ENCODE data around the gene SRSF2.
"Not testable (repeated sequence)": the region's sequence is repeated elsewhere in the genome, so short reads cannot be mapped to it uniquely, and the experiment has no call there.

The SRSF2 gene

DNA sequence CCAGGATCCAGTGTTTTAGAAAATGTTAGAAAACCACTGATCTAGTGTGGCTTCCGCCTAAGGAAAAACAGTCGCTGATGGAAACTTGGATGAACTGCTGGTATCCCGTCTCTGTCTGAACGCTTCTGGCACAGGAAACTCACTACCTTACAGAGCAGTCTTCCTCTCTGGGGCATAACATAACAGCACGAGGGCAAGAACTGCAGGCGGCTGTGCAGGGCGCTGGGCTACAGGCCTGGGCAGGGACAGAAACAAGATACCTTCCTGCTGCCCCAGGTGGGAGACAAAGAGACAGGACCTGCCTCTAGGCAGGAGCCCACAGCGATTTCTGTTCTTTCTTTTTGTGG is 36.9 kb downstream of the SRSF2 start:
- CTCF ChIA-PET = interaction anchor here (2.3 kb wide), 1 partner anchor 18 kb away, joined by 8 read pairs; no protein-coding TSS in a partner anchor
- DNase-seq (ENCODE audit: low read depth, low spot score) = no peak
- TF ChIP-seq, protein P1, sequence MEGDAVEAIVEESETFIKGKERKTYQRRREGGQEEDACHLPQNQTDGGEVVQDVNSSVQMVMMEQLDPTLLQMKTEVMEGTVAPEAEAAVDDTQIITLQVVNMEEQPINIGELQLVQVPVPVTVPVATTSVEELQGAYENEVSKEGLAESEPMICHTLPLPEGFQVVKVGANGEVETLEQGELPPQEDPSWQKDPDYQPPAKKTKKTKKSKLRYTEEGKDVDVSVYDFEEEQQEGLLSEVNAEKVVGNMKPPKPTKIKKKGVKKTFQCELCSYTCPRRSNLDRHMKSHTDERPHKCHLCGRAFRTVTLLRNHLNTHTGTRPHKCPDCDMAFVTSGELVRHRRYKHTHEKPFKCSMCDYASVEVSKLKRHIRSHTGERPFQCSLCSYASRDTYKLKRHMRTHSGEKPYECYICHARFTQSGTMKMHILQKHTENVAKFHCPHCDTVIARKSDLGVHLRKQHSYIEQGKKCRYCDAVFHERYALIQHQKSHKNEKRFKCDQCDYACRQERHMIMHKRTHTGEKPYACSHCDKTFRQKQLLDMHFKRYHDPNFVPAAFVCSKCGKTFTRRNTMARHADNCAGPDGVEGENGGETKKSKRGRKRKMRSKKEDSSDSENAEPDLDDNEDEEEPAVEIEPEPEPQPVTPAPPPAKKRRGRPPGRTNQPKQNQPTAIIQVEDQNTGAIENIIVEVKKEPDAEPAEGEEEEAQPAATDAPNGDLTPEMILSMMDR (IDR thresholded peaks at IDR 0.05; ENCODE audit: insufficient read depth, low read length, missing control alignments) = no peak
- H3K4me3 ChIP-seq (ENCODE audit: low read depth, low read length) = peak overlapping the region; percentile 12
- POLR2A ChIA-PET = interaction anchor here (1.9 kb wide), 1 partner anchor 9 kb away, joined by 8 read pairs; no protein-coding TSS in a partner anchor

DNA sequence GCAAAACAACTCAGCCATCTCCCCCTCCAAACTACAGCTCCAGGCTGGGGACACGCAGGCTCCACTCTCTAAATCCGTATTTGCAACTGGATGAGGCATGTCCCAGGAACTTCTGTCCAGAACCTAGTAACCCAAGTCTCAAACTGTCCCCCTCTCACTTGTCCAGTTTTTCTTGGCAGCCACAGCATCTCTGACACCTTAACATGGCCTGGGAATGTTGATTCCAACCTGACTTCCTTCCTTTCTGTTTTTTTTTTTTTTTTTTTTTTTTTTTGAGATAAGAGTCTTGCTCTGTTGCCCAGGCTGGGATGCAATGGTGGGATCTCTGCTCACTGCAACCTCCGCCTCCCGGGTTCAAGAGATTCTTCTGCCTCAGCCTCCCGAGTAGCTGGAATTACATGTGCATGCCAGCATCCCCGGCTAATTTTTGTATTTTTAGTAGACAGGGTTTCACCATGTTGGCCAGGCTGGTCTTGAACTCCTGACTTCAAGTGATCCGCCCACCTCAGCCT is 38.6 kb downstream of the SRSF2 start:
- ChIA-PET POLR2A (interaction anchor here (1.1 kb wide), 1 partner anchor 10 kb away, joined by 4 read pairs; no protein-coding TSS in a partner anchor), CTCF (interaction anchor here (1.2 to 3.7 kb wide), 2 partner anchors 15 to 17 kb away, joined by 5 to 20 read pairs; no protein-coding TSS in a partner anchor)
- DNase-seq (ENCODE audit: low read depth, low spot score); H3K4me3 ChIP-seq (ENCODE audit: low read depth, low read length): not testable (repeated sequence)

DNA sequence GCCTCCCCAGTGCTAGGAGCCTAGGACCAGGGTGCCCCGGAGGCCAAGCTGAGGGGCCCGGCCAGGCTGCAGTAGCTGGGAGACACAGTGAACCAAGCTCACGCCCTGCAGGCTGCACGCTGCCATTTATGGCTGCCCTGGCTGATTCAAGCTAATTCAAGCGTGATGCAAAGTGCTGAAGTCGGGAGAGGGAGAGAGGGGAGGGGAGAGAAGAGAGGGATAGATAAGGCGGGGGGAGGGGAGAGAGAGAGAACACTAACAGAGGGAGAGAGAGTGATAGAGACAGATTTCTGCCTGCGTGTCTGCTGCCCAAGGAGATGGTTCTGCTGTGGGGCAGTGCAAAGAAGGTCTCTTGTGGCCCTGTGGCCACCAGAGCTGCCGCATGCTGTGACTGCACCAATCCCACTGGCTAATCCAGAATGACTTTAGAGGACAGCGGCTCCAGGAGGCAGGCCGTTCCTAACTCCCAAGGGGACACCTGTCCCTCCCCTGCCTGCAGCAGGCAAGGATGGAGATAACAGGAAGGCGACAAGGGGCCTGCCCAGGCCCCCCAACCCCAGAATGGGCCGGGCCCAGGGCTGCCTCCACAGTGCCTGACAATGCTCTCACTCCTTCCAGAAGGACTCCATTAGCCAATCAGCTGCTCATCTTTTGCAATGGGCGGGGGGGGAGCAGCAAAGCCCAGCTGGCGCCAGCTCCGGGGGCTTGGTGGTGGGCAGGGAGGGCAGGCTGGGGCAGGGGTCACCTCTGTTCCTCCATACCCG is 39.2 kb downstream of the SRSF2 start:
- ChIA-PET CTCF (interaction anchor here (0.5 to 3.7 kb wide), 6 partner anchors 11 to 1458 kb away, joined by 3 to 20 read pairs (median 5); no protein-coding TSS in a partner anchor), POLR2A (interaction anchor here (1.1 to 1.2 kb wide), 2 partner anchors 11 to 12 kb away, joined by 4 to 5 read pairs; no protein-coding TSS in a partner anchor)
- TF ChIP-seq, protein P1 (IDR thresholded peaks at IDR 0.05; ENCODE audit: insufficient read depth, low read length, missing control alignments) = no peak
- H3K4me3 ChIP-seq (ENCODE audit: low read depth, low read length) = no peak overlapping the region
- DNase-seq (ENCODE audit: low read depth, low spot score) = no peak

DNA sequence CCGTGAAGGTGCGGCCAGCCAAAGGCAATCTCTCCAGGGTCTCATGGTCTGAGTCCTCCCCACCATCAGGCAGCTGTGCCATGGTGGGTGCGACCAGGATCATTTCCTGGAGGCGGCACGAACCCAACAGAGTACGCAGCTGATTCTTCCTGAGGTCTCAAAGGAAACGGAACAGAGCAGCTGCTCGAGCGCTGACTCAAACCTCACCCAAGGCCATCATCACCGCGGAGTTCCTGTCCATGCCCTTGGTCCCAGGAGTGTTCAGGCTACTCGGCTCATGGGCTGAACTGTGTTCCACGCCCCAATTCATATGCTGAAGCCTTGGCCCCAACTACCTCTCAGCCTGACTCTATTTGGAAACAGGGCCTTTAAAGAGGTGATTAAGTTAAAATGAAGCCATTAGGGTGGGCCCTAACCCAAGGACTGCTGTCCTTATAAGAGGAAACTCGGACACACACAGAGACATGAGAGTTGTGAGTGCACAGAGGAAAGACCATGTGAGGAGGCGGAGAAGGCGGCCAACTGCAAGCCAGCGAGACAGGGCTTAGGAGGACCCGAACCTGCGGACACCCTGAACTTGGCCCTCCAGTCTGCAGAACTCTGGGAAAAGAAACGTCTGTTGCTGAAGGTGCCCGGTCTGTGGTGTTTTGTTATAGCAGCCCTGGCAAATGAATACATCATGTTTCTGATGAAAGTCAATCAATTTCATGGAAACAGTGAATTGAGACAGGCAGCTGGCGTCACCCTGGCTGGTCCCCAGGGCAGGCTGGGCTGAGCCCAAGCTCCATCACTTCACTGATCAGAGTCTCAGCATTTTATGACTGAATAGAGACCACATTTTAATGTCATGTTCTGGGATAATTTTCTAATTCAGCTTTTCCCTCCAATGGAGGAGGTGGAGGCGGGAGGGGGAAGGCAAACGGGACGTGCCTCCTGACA is 40.1 kb downstream of the SRSF2 start:
- no peak for DNase-seq (ENCODE audit: low read depth, low spot score)
- POLR2A ChIA-PET = interaction anchor here (1.2 kb wide), 1 partner anchor 12 kb away, joined by 5 read pairs; no protein-coding TSS in a partner anchor
- CTCF ChIA-PET = interaction anchor here (0.5 to 3.7 kb wide), 7 partner anchors 11 to 1457 kb away, joined by 3 to 20 read pairs (median 4); no protein-coding TSS in a partner anchor
- H3K4me3 ChIP-seq (ENCODE audit: low read depth, low read length) = no peak overlapping the region
- TF ChIP-seq, protein P1 (IDR thresholded peaks at IDR 0.05; ENCODE audit: insufficient read depth, low read length, missing control alignments) = no peak

DNA sequence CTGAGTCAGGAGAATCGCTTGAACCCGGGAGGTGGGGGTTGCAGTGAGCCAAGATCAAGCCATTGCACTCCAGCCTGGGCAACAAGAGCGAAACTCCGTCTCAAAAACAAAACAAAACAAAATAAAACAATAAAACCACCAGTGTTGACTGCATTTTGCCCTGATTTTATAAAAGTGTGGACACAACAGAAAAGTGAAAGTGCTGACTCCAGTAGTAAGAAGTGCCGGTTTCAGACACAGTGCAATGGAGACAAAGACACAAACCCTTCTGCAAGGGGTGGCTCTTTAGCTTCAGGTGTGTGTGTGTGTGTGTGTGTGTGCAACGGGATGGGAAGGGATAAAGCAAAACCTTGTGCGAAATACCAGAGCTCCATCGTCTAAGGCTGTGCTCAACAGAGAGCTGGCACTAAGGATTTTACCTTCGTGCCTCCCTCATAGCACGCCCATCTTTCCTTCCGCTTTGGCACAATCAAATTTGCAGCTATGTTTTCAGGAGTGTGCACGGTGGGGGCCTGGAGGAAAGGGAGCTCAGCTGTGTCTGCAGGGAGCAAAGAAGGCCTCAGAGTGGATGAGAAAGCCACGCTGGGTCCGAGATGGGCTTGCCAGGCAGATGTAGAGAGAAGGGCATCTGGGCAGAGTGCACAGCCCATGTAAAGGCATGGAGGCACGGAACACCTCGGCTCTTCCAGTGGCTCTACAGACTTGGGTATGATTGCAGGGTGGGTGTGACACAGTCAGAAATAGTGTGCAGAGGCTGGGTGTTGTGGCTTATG is 41.9 kb downstream of the SRSF2 start:
- POLR2A ChIA-PET = interaction anchor here (1.4 kb wide), 1 partner anchor 23 kb away, joined by 3 read pairs; no protein-coding TSS in a partner anchor
- CTCF ChIA-PET = interaction anchor here (1.2 to 3.7 kb wide), 6 partner anchors 14 to 188 kb away, joined by 3 to 20 read pairs (median 4); no protein-coding TSS in a partner anchor
- DNase-seq (ENCODE audit: low read depth, low spot score) = no peak
- H3K4me3 ChIP-seq (ENCODE audit: low read depth, low read length) = no peak overlapping the region
- TF ChIP-seq, protein P1 (IDR thresholded peaks at IDR 0.05; ENCODE audit: insufficient read depth, low read length, missing control alignments) = no peak
